Renal pelvis (tissue), 4 donors: Measurements from ENCODE around the gene R3HDM1. TPM values are rescaled to one million over a fixed set of nuclear protein-coding genes. Genes with fewer than 3 reads are reported as not detected.
"Not testable (repeated sequence)": the region's sequence is repeated elsewhere in the genome, so short reads cannot be mapped to it uniquely, and the experiment has no call there.

Experiments used
- DNase-seq: peaks from one replicate; pipeline ENCODE4 v3.0.0-alpha.2; 2013
- polyA plus RNA-seq, 3 donors: library from polyadenylated mRNA; unstranded; fragments of 120-200 nt; gene quantifications; one replicate each; pipeline ENCODE4 v1.2.1, GENCODE V29; 2013; ENCODE audit not compliant: insufficient read length in 3 of 3

The R3HDM1 gene
- polyA plus RNA-seq, 3 donors = 34.2 to 39.6 (median 34.4) TPM

- no peak for DNase-seq
These were observed 32.5 kb downstream of the R3HDM1 start for GRCh38 chr2:135563793-135564192.

DNA sequence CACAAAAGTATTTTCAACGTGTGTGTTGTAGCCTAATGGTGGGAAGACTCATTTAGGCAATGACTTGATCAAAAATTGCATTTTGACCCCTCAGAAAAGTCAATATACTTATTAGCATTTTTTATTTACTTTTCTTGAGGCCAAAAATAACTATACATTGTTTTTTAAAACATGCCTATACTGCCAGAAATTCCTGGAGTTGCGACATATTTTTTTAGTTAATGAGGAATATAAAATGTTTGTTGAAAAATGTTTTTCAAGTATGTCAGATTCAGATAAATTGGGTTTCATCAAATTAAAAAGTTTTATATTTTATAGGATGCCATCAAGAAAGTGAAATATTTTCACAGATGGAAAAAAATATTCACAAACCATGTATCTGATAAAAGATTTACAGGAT is 39.6 kb downstream of the R3HDM1 start:
- DNase-seq = no peak

DNA sequence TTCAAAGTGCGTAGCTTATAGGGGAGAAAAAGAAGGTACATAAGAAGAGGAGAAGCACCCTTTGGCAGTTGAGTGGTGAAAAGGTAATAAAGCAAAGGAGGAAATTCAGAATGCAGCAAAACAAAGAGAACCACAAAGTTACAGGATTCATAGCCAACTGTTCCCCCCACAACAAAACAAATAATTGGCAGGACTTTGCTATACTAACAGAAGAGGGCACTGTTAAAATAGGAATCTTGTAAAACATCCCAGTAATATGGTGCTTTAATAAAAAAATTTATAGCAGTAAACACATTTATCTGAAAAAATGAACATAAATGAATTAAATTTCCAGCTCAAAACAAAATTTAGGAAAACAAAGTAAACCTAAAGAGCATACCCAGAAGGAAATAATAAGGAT is 42.3 kb downstream of the R3HDM1 start:
- no peak for DNase-seq

DNA sequence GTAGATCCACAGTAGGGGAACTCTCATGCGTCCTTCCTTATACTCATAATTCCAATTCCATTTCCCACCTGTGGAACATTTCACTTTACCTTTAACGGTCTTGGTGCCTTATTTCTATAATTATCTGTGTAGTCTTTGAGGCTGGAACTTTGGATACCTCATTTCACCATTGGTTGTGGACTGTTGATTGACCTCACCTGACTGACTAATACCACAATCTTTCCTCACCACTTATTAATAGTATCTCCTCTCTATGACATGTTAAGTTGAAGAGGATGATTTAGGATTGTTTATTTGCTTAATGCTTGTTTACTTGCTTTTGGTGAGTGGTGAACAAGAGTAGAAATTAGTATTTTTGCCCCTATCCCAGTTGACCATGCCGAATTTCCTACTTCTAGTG is 50.0 kb downstream of the R3HDM1 start:
- DNase-seq = no peak

- DNase-seq = no peak
These were observed 51.1 kb downstream of the R3HDM1 start for GRCh38 chr2:135582383-135582782.

DNA sequence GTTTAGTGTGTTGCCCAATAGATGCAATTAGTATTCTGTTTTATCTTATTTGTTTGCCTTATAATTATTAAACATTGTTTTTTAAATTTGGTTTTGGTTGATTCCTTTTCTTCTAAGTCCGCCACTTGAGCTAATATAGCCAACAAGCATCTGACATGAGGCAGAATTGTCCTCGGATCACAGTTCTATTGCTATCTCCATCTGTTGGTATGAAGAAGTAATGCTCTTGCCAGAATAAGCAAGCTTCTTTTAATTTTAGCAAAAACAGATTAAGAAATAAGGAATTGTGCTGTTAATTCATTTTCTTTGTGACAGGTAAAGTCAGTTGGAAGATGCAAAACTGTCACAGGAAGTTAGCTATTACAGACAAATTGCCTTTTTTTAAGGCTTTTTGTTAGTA is 54.3 kb downstream of the R3HDM1 start:
- DNase-seq = no peak

DNA sequence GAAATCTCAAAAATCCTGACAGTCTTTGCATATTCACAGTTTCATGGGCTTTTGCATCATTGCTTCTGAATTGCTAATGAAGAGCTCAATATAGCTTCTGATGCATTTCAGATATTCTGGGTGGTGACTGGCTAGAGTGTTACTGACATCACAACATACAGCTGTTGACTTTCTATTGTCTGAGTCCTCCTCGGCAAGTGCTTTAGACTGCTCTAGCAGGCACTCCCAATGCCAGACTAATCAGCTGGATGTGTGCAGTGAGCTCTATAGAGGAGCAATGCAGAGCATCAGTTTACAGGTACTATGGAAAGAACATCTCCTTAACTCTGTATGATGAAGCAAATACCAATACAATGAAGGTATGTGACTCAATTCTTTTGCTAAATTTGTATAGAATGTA is 54.9 kb downstream of the R3HDM1 start:
- DNase-seq = no peak

GRCh38 chr2:135587958-135588357 is 56.7 kb downstream of the R3HDM1 start:
- DNase-seq = no peak

GRCh38 chr2:135590619-135591260 is 59.5 kb downstream of the R3HDM1 start:
- DNase-seq = no peak

DNA sequence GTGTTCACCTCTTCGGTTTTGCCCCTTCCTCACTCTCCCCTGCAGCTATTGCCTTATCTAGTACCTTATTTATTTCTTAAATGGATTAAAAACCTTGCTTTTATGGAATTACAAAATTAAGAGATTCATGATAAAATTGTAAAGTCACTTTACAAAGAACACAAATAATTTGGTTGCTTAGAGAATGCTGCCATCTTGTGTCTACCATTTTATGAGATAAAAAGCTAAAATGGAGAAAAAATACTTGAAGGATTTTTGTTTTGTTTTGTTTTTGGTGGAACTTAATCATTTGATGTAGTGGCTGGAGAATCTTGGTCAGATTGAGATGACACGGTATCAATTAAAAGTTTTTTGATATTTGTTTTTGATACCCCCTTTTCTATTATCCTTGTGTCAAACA is 69.6 kb downstream of the R3HDM1 start:
- DNase-seq = no peak

DNA sequence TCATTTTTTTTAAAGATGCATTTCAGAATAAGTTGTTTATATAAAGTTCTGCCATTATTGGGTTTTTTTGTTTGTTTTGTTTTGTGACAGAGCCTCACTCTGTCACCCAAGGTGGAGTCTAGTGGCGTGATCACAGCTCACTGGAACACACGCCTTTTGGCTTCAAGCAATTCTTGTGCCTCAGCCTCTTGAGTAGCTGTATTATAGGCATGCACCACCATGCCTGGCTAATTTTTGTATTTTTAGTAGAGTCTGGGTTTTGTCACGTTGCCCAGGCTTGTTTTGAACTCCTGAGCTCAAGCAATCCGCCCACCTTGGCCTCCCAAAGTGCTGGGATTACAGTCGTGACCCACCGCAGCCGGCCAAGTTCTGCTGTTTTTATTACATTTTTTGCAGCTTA is 72.3 kb downstream of the R3HDM1 start:
- no peak for DNase-seq

DNA sequence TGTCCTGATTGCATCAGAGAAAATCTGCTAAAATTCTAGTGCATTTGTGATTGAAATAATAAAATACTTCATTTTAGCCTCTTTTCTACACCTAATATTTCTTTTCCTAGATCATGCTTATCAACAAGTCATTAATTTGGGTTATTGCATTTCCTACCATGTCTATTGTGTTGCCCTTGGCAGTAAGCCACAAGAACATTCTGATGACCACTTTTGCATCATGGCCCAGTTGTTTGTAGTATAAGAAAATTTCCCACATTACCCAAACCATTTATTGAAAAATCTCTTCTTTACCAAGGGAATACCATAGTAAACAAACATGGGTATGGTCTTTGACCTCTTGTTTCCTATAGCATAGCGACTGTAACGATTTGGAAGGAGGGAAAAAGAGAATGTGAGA is 76.3 kb downstream of the R3HDM1 start:
- no peak for DNase-seq

DNA sequence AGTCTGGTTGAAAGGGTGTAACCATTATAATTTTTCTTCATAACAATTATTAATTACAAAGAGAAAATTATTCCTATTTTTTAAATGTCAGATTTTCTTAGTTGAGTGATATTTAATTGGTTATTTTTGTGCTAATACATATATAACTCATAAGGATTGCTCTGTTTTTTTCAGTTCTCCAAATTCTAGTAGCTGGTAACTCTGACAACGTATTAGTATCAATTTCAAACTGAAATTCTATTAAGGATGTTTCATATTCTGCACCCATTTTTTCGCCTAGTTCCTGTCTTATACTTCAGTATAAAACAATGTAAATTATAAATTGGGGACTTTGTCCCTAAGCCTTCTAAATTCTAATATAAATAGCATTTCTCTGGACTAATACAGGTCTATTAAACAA is 81.0 kb downstream of the R3HDM1 start:
- DNase-seq = no peak

GRCh38 chr2:135615404-135615803 is 84.1 kb downstream of the R3HDM1 start:
- DNase-seq = no peak

GRCh38 chr2:135617501-135618015 is 86.3 kb downstream of the R3HDM1 start:
- DNase-seq = no peak

DNA sequence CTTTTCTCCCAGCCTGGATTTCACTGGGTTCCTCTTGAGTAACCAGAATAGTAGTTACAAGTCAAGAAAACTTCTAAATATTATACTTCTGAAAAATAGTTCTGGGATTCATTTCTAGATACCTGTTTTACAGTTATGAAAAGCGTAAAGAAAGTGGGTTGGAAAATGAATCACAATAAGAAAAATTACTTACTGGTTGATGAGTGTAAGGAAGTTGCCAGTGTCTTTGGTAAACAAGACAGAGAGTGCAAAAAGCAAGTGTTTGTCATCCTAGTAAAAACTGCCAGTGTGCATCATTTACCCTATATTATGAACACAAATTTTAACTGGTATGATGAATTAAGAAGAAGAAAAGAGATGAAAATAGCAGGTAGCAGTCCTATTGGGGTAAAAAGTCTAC is 88.9 kb downstream of the R3HDM1 start:
- no peak for DNase-seq

GRCh38 chr2:135629520-135629919 is 98.2 kb downstream of the R3HDM1 start:
- DNase-seq = no peak

DNA sequence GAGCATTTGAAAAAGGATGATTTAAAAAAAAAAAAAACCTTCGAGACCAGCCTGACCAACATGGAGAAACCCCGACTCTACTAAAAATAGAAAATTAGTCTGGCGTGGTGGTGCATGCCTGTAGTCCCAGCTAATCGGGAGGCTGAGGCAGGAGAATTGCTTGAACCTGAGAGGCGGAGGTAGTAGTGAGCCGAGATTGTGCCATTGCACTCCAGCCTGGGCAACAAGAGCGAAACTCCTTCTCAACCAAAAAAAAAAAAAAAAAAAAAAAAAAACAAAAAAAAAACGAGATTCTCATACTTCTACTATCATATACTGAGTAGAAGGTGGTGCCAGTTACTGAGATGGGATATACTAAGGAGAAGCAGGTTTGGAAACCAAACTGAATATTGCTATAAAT is 98.8 kb downstream of the R3HDM1 start:
- not testable (repeated sequence) for DNase-seq

DNA sequence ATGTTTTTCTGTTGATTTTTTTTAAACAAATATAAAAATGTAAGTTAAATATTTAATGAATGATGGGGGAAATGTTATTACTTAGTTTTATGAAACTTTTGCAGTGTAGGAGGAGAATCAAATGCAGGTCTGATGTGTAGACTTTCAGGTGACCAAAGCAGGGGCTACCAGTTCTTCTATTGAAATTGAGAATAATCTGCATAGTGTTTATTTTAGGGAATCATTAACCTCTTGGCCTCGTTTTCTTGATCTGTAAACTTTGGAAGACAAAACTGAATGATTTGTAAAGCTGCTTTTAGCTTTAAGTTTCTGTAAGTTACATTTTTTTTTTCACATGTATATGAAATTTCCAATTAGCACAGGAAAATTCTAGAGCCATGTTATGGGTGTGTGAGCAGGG is 99.2 kb downstream of the R3HDM1 start:
- DNase-seq = no peak

DNA sequence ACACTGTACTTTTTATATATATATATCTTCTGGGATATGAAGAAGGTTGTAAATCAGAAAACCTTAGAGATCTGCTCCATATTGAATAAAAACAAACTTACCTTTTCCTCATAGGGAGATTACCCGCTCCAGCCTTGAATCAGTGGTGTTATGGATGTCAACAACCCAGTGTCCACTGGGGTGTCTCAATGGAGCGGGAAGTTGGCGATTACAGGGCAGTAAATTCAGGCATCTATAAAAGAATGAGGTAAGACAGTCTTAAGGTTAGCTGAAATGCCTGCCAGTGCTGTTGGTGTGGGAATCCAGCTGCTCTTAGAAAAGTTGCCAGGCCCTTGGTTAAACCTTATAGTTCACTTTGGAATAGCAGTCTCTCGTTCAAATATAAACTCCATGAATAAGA is 102.3 kb downstream of the R3HDM1 start:
- no peak for DNase-seq

DNA sequence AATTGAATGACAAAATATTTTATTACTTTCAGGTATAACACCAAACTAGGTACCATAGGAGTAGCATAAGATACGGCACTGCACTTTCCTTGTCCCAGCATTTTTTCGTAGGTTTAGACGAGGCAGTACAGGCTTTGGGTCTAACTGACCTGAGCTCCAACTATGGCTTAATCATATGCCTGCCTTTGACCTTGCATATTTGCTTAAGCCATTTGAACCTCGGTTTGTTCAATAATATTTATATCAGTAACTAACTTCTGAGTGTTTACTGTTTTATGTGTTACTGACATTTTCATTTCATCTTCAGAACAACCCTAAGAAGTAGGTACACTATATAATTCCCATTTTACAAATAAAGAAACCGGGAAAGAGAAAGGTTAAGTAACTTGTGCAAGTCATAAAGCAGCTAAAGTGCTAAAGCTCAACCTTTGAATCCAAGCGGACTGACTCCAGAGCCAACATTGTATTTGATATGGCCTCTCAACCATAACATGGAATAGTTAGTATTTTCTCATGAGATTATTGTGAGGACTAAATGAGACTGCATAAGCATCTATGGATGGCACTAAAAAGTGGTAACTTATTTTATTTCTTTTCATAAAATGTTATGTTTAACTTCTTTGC is 104.0 kb downstream of the R3HDM1 start:
- DNase-seq = no peak

DNA sequence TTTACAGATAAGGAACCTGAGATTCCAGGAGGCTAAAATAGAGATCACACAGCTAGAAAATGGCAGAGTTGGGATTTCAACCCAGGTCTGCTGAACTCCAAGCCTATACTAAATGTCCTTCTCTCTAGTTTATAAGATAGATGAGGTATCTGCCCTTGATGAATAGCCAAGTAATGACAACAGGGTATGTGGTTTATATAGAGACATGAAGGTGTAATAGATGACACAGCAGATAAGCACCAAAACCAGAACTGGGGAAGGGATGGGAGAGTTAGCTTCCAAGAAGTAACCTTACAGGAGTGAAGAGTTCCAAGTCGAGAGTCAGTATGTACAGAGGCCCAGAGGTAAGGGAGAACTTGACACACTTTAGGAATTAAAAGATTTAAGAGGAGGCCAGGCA is 105.7 kb downstream of the R3HDM1 start:
- DNase-seq = no peak

- DNase-seq = no peak
These were observed 106.3 kb downstream of the R3HDM1 start for GRCh38 chr2:135637456-135638087.
